HG03280 (cell line): ENCODE data around the gene PPFIA4.

ENCODE experiments used
- ATAC-seq: cut with Tn5 transposase; IDR thresholded peaks from one replicate; pipeline ENCODE4 v1.9.1; 2021; ENCODE audit warnings: mild to moderate bottlenecking, moderate library complexity; ENCODE audit not compliant: unreplicated experiment

The PPFIA4 gene

GRCh38 chr1:203056012-203056411, 29.7 kb downstream of the PPFIA4 start:
- ATAC-seq, result no peak

GRCh38 chr1:203056516-203056915, 30.2 kb downstream of the PPFIA4 start:
- no peak for ATAC-seq

GRCh38 chr1:203057911-203058675, 31.8 kb downstream of the PPFIA4 start:
- no peak for ATAC-seq

GRCh38 chr1:203058676-203058935, 32.3 kb downstream of the PPFIA4 start:
- no peak for ATAC-seq

GRCh38 chr1:203059485-203059884, 33.2 kb downstream of the PPFIA4 start:
- ATAC-seq, result no peak

- ATAC-seq, result no peak
Observed at GRCh38 chr1:203060115-203060514, 33.8 kb downstream of the PPFIA4 start.

- no peak for ATAC-seq
Observed at GRCh38 chr1:203063287-203063686, 37.0 kb downstream of the PPFIA4 start.

GRCh38 chr1:203065191-203065590, 38.9 kb downstream of the PPFIA4 start:
- ATAC-seq, result no peak

- no peak for ATAC-seq
Observed at GRCh38 chr1:203065986-203066385, 39.7 kb downstream of the PPFIA4 start.

GRCh38 chr1:203066965-203067364, 40.7 kb downstream of the PPFIA4 start:
- ATAC-seq, result no peak

- no peak for ATAC-seq
Observed at GRCh38 chr1:203069030-203069747, 42.9 kb downstream of the PPFIA4 start.

- ATAC-seq, result no peak
Observed at GRCh38 chr1:203072002-203072602, 45.8 kb downstream of the PPFIA4 start.

- ATAC-seq, result no peak
Observed at GRCh38 chr1:203072911-203073310, 46.6 kb downstream of the PPFIA4 start.

GRCh38 chr1:203073469-203073868, 47.2 kb downstream of the PPFIA4 start:
- ATAC-seq, result no peak

GRCh38 chr1:203074610-203075009, 48.3 kb downstream of the PPFIA4 start:
- no peak for ATAC-seq

GRCh38 chr1:203075236-203076030, 49.1 kb downstream of the PPFIA4 start:
- ATAC-seq, result no peak

- no peak for ATAC-seq
Observed at GRCh38 chr1:203076031-203076511, 49.8 kb downstream of the PPFIA4 start.

- no peak for ATAC-seq
Observed at GRCh38 chr1:203077367-203077766, 51.1 kb downstream of the PPFIA4 start.

GRCh38 chr1:203077956-203078355, 51.7 kb downstream of the PPFIA4 start:
- ATAC-seq, result no peak

- ATAC-seq, result no peak
Observed at GRCh38 chr1:203078478-203078877, 52.2 kb downstream of the PPFIA4 start.

- ATAC-seq, result no peak
Observed at GRCh38 chr1:203080456-203080855, 54.2 kb downstream of the PPFIA4 start.
